Upper lobe of left lung (tissue), 4 donors: ENCODE results near the gene RBPJ.
"Not testable (repeated sequence)": the region's sequence is repeated elsewhere in the genome, so short reads cannot be mapped to it uniquely, and the experiment has no call there.

Experiments used
- POLR2A ChIP-seq, 4 donors: fragments of 450-650 bp; IDR thresholded peaks; one replicate each; pipeline ENCODE4 v1.5.1; 2016 to 2017; ENCODE audit warnings: antibody characterized with exemption in 4 of 4, mild to moderate bottlenecking in 2 of 4
- TF ChIP-seq, protein P1 (sequence below), 6 experiments: fragments of 450-650 bp in 4 of 6; fragments of 200-600 bp in 2 of 6; sonication (generic) in 2 of 6; IDR thresholded peaks; one replicate each; pipeline ENCODE4 v1.5.1; 2016 to 2019; ENCODE audit warnings: antibody characterized with exemption in 6 of 6

DNA sequence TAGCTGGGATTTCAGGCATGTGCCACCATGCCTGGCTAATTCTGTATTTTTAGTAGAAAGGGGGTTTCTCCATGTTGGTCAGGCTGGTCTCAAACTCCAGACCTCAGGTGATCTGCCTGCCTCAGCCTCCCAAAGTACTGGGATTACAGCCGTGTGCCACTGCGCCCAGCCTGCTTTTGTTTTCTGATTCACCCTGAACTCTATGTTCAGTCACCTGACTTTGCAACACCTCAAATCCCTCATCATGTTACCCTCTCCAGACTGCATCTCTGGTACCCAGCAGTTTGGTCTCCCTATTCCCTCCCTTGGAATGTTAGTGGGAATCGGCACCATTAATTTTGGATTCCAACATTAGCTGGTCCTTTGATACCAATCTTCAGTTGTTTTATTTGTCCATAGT, 81.2 kb downstream of the RBPJ start:
- not testable (repeated sequence) for TF ChIP-seq POLR2A (IDR thresholded peaks at IDR 0.05)
- TF ChIP-seq, protein P1, sequence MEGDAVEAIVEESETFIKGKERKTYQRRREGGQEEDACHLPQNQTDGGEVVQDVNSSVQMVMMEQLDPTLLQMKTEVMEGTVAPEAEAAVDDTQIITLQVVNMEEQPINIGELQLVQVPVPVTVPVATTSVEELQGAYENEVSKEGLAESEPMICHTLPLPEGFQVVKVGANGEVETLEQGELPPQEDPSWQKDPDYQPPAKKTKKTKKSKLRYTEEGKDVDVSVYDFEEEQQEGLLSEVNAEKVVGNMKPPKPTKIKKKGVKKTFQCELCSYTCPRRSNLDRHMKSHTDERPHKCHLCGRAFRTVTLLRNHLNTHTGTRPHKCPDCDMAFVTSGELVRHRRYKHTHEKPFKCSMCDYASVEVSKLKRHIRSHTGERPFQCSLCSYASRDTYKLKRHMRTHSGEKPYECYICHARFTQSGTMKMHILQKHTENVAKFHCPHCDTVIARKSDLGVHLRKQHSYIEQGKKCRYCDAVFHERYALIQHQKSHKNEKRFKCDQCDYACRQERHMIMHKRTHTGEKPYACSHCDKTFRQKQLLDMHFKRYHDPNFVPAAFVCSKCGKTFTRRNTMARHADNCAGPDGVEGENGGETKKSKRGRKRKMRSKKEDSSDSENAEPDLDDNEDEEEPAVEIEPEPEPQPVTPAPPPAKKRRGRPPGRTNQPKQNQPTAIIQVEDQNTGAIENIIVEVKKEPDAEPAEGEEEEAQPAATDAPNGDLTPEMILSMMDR (IDR thresholded peaks at IDR 0.05) = not testable (repeated sequence)
